ENCODE data around the gene SBNO2.
A peak's percentile ranks its signal among the peaks of the same experiment; 100 is the strongest.
"Not testable (repeated sequence)": the region's sequence is repeated elsewhere in the genome, so short reads cannot be mapped to it uniquely, and the experiment has no call there.

SBNO2 gene

DNA sequence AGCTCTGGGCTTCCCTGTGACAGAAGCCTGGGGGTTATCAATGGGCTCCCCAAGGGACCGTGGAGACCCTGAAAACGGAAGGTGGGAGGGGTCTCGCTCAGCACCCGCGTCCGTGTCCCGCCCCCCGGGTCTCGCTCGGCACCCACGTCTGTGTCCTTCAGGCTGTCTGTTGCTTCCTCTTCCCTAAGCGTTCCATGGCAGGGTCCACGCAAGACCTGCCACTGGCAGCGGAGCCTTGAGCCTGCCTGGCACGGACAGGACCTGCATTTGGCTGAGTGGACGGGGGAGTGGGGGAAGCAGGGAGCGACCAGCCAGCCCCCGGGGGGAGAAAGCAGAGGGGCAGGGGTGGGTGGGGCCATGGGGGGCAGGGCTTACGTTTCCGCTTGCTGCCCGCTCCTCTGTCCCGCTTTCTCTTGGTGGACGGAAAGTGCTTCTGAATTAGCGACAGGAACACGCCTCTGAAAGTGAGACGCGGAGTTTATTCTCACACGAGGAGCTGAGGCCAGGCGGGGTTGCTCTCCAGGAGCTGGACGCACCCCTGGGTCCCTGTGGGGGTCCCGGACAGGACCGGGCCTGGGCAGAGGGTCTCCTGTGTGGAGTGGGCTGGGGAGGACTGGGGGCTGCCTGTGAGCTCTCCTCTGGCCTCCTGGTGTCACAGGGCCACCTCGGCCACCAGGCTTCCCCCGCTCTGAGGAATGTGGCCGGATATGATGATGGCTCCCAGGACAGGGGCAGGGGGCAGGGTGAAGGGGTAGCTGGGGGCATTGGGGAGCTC is 58.2 kb downstream of the SBNO2 start:
- no peak for DNase-seq

GRCh38 chr19:1114728-1115127 is 59.3 kb downstream of the SBNO2 start:
- DNase-seq: not testable (repeated sequence)

GRCh38 chr19:1113986-1114483 is 60.0 kb downstream of the SBNO2 start:
- DNase-seq: no peak

DNA sequence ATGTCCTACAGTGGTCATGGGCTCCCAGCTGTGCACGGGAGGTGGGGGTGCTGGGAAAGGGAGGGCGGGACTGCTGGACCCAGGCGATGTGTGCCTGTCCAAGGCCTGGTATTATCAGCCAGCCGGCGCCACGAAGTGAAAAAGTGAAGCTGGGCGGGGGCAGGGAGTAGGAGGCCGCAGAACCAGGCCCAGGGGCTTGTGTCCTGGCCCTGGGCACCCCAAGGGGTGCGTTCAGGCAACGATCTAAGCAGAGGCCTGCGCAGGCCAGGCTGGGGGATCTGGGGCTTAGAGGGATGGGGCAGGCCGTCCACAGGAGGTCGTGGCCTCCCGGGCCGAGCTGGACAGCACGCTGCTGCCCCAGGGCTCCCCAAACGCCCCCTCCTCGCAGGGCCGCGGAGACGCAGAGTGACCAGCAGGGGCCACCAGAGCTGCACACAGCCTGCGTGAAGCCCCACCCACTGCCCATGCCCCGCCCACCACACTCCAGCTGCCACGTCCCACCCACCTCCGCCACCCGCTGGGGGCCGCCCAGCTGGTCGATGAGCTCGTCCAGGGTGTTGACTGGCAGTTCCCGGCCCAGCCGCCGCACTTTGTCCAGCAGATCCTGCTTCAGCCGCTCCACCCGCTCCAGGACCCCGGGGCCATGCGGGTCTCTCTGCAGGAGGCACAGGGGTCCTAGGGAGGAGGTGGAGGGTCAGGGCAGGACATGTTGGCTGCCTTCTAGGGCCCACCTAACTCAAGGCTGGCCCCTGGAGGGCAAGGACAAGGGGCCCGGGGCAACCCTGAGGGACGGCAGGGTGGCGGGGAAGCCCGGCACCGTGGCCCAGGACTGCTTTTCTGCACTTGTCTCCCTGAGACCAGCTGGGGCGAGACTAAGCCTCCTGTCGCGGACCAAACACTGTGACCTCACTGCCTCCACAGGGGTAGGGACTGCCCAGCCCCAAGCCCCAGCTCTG is 60.8 kb downstream of the SBNO2 start:
- DNase-seq: peak; percentile 68

GRCh38 chr19:1112268-1113029 is 61.6 kb downstream of the SBNO2 start:
- DNase-seq: no peak

DNA sequence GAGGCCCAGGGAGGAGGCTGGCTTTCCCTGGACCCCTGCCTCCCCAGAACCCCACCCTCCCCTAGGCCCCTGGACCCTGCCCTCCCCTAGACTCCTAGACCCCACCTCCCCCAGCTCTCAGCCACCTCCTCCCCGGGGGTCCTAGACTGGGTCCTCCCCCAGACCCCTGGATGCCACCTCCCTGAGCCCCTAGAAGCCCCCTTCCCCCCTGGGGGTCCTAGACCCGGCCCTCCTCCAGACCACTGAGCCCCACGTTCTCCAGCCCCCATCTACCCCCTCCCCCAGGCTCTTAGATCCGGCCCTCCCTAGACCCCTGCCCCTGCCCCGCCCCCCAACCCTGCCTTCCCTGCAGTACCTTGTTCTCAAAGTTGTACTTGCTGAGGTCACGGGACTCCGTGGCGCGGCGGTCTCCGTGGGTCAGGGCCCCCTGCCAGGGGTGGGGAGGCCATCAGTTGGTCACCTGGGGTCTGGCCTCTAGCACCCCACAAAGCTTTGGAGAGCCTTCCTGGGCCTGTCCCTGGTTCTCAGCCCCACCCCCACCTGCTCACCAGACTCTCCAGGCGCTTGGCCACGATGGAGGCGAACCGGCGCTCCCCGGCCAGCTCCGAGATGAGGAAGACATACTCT is 62.3 kb downstream of the SBNO2 start:
- DNase-seq: no peak

DNA sequence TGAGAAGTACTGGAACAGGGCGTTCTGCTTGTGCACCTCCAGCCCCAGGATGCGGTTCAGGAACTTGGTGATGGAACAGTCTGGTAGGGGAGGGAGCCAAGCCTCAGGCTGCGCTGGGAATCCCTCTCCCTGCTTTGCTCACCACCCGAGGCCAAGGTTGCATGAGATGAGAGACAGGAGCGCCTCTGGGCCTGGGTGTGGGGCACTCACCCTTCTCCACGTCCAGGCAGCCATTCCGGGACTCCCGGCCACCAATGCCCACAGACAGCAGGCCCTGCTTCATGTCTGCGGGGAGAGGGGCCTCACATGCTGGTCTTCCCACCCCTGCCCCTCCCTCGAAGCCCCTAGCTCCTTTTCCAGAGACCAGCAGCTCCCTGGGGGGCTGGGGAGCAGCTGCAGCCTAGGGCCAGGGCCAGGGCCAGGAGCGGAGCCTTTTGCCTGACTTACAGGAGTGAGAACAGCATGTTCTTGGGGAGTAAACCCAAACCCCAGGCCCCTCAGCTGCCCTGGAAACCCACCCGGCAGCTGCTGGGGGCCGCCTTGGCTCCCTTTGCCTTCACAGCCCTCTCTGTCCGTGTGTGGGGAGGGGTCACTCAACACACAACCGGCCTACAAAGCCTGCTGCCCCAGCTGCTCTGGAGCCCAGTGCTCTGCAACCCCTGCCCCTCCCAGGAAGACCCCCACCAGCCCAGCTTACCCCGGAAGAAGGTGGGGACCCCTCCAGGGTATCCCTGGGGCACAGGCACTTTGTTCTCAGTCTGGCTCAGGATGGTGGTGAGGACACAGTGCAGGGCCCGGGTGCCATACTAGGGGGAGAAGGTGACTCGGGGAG is 63.0 kb downstream of the SBNO2 start:
- no peak for DNase-seq

DNA sequence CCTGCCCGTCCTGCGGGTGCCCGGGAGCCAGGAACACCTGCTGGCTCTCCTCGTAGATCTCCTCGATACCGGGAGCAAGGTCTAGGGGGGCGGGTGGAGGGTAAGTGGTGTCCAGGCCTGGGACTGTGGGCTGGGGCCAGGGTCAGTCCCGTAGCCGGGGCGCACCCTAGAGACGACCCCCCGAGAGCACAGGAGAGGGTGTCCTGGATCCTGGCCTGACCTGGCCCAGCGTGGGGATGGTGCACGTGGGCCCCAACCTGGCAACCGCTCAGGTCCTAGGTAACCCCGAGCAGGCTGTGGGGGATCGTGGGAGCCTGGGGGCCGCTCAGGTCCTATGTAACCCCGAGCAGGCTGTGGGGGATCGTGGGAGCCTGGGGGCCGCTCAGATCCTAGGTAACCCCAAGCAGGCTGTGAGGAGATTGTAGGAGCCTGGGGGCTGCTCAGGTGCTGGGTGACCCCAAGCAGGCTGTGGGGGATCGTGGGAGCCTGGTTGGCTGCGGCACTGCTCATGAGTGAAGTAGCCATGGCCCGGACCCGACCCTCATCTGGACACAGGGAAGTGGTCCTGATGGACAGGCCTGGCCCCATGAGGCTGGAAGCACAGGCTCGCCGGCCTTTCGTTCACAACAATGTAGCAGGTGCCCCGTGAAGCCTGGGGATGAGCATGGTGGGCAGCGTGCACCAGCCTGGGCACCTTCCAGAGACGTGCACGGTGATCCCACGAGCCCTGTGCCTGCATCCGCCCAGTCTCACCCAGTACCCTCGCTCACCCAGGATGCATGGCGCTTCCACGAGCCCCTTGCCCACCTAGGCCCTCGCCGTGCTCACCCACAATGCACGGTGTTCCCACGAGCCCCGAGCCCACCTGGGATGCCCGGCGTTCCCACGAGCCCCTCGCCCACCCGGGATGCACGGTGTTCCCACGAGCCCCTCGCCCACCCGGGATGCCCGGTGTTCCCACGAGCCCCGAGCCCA is 64.1 kb downstream of the SBNO2 start:
- DNase-seq: no peak

GRCh38 chr19:1109032-1109551 is 65.0 kb downstream of the SBNO2 start:
- no peak for DNase-seq

- DNase-seq: no peak
Measured at GRCh38 chr19:1108291-1109031, 65.6 kb downstream of the SBNO2 start.

DNA sequence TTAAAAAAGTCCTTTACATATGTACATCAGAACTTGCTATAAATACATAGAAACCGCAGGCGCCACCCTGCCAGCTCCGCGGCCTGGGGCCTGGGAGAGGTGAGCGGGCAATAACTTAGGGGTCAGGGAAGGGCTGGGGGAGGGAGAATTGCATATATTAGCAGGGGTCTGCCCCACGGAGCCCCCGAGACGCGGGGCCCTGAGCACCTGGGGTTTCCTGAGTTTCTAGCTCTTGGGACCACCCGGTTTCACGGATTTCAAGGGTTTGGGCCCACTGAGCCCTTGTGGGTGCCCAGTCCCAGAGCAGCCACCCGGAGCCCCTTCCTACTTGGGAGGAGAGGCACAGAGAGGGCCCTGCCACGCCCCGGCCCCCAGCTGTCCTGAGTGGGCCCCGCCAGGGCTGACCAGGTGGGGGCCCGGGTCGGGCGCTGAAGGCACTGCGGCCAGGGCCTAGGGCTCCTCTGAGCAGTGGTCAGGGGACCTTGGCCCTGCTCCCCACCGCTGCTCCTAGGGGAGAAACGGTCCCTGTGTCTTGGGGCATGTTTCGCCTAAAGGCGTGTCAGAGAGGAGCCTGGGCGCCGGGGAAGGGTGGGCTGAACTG is 66.3 kb downstream of the SBNO2 start:
- DNase-seq: no peak

GRCh38 chr19:1106841-1107660 is 67.0 kb downstream of the SBNO2 start:
- DNase-seq: no peak

DNA sequence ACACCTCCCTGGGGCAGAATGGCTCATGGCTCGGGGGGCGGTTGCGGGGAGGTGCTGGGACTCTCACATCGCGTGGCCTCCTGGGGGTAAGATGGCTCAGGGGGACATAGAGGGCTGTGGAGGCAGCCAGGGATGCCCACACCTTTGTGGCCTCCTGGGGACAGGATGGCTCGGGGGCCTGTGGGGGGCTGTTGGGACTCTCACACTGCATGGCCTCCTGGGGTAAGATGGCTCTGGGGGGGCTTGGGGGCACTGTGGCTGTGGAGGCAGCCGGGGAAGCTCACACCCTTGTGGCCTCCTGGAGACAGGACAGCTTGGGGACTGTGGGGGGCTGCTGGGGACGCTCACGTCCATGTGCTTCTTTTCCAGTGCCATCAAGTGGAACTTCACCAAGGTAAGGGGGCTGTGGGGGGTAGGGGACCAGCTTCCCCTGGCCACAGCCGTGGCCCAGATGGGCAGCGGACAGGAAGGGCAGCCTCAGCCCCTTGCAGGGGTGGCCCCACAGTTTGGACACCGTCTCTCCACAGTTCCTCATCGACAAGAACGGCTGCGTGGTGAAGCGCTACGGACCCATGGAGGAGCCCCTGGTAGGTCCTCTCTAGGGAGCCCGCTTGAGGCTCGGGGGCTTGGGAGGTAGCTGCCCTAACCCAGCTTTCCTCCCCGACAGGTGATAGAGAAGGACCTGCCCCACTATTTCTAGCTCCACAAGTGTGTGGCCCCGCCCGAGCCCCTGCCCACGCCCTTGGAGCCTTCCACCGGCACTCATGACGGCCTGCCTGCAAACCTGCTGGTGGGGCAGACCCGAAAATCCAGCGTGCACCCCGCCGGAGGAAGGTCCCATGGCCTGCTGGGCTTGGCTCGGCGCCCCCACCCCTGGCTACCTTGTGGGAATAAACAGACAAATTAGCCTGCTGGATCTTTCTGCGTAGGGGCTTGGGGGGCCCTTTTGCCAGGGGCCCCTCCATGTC is 67.9 kb downstream of the SBNO2 start:
- no peak for DNase-seq

GRCh38 chr19:1105008-1105872 is 68.8 kb downstream of the SBNO2 start:
- DNase-seq: no peak

DNA sequence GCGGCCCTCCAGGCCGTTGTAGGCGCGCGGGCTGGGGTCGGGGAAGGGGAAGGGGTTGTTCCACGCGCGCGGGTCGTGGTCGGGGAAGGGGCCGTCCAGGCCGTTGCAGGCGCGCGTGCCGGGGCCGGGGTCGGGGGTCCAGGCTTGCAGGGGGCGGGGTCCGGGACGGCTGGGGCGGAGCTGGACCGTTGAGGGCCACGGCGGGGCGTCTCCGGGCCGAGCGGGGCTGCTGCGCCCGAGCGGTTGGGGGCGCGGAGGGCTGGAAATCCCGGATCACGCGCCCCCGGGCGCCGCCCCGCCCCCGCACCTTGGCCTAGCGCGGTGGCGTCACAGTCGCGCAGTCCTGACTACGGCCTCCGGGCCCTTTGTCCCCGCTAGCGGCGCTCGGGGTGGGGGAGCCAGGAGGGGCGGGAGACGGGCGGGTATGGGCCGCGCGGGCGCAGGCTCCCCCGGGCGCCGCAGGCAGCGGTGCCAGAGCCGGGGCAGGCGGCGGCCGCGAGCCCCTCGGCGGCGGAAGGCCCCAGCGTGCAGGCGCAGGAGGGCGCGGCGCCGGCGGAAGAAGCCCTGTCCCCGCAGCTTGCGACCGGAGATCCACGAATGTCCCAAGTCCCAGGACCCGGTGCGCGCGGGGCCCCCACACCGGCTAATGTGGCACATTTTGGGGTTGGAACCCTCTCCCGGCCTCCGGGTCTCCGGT is 69.6 kb downstream of the SBNO2 start:
- peak; percentile 78 for DNase-seq
